CD14-positive monocyte (primary cell): ENCODE measurements around the gene SCAF8. TPM values are rescaled to one million over a fixed set of nuclear protein-coding genes. Genes with fewer than 3 reads are reported as not detected.

Experiments used
- DNase-seq, 3 donors: peaks; one replicate each; pipeline ENCODE4 v3.0.0-alpha.2; 2011 to 2022
- H2AFZ ChIP-seq: 2 replicates; pipeline ENCODE4 v1.6.0; 2012; ENCODE audit warnings: mild to moderate bottlenecking, low read depth, low read length, inconsistent platforms; ENCODE audit not compliant: insufficient read depth, poor library complexity, severe bottlenecking
- H3K27ac ChIP-seq, 2 donors: 1 replicate in 1 of 2; 2 replicates in 1 of 2; pipeline ENCODE4 v1.5.1; 2012 to 2013; ENCODE audit warnings: low read length in 2 of 2, control low read depth in 1 of 2, inconsistent platforms in 1 of 2, low read depth in 1 of 2, mild to moderate bottlenecking in 1 of 2
- H3K27me3 ChIP-seq, 2 donors: one replicate each; pipeline versions ENCODE4 v1.6.0 to v1.6.1; 2011 to 2013; ENCODE audit warnings: low read length in 2 of 2; ENCODE audit not compliant: control insufficient read depth in 2 of 2, insufficient read depth in 2 of 2
- H3K36me3 ChIP-seq, 2 donors: replicated peaks in 1 of 2; 1 replicate in 1 of 2; 2 replicates in 1 of 2; pipeline versions ENCODE4 v1.5.1 to v1.6.1; 2012 to 2013; ENCODE audit warnings: low read length in 2 of 2, control low read depth in 1 of 2, inconsistent platforms in 1 of 2, mild to moderate bottlenecking in 1 of 2; ENCODE audit not compliant: insufficient read depth in 2 of 2, control insufficient read depth in 1 of 2
- H3K4me1 ChIP-seq, 2 donors: 1 replicate in 1 of 2; 2 replicates in 1 of 2; pipeline versions ENCODE4 v1.5.1 to v1.6.1; 2012 to 2013; ENCODE audit warnings: low read length in 2 of 2, control low read depth in 1 of 2, inconsistent platforms in 1 of 2, mild to moderate bottlenecking in 1 of 2, moderate library complexity in 1 of 2; ENCODE audit not compliant: insufficient read depth in 2 of 2, control insufficient read depth in 1 of 2
- H3K4me2 ChIP-seq: replicated peaks from 2 replicates; pipeline ENCODE3; 2012; ENCODE audit warnings: low read length, moderate library complexity, mild to moderate bottlenecking; ENCODE audit not compliant: poor library complexity, severe bottlenecking; ENCODE audit errors: extremely low read depth
- H3K4me3 ChIP-seq, 3 experiments: fragments of 200-600 bp in 1 of 3; sonication (generic) in 1 of 3; replicated peaks in 1 of 3; 1 replicate in 2 of 3; 2 replicates in 1 of 3; pipeline ENCODE4 v1.5.1; 2011 to 2013; ENCODE audit warnings: low read length in 3 of 3, mild to moderate bottlenecking in 3 of 3, control low read depth in 2 of 3, low read depth in 2 of 3, inconsistent platforms in 1 of 3, moderate library complexity in 1 of 3
- H3K79me2 ChIP-seq: 2 replicates; pipeline ENCODE4 v1.6.0; 2012; ENCODE audit warnings: mild to moderate bottlenecking, control low read depth, inconsistent platforms, low read length, moderate library complexity; ENCODE audit not compliant: insufficient read depth
- H3K9ac ChIP-seq: 2 replicates; pipeline ENCODE4 v1.6.0; 2017; ENCODE audit warnings: low read length, mild to moderate bottlenecking; ENCODE audit not compliant: insufficient read depth, poor library complexity, severe bottlenecking
- H3K9me3 ChIP-seq, 2 donors: replicated peaks in 1 of 2; 1 replicate in 1 of 2; 2 replicates in 1 of 2; pipeline versions ENCODE4 v1.5.1 to v1.6.1; 2012 to 2013; ENCODE audit warnings: low read length in 2 of 2, control low read depth in 1 of 2; ENCODE audit not compliant: control insufficient read depth in 1 of 2, insufficient read depth in 1 of 2
- H4K20me1 ChIP-seq: 2 replicates; pipeline ENCODE4 v1.6.0; 2012; ENCODE audit warnings: mild to moderate bottlenecking, low read length, control low read depth, moderate library complexity; ENCODE audit not compliant: insufficient read depth
- H3K27ac Mint-ChIP-seq, 7 donors: one replicate each; pipeline ENCODE4 v1.8.0; 2020; ENCODE audit warnings: mild to moderate bottlenecking in 7 of 7, mixed read lengths in 7 of 7, moderate library complexity in 6 of 7, inconsistent platforms in 2 of 7
- H3K27me3 Mint-ChIP-seq, 3 donors: one replicate each; pipeline ENCODE4 v1.8.0; 2021 to 2022; ENCODE audit warnings: low read depth in 3 of 3, mild to moderate bottlenecking in 3 of 3, mixed read lengths in 3 of 3, moderate library complexity in 3 of 3, inconsistent platforms in 1 of 3
- H3K36me3 Mint-ChIP-seq, 2 donors: one replicate each; pipeline ENCODE4 v1.8.0; 2020; ENCODE audit warnings: mixed read lengths in 2 of 2, inconsistent platforms in 1 of 2, mild to moderate bottlenecking in 1 of 2
- H3K4me1 Mint-ChIP-seq: one replicate; pipeline ENCODE4 v1.8.0; 2020; ENCODE audit warnings: mild to moderate bottlenecking, mixed read lengths
- H3K4me3 Mint-ChIP-seq, 2 donors: one replicate each; pipeline ENCODE4 v1.8.0; 2020; ENCODE audit warnings: mild to moderate bottlenecking in 2 of 2, mixed read lengths in 2 of 2, moderate library complexity in 1 of 2
- H3K9me3 Mint-ChIP-seq, 7 donors: one replicate each; pipeline ENCODE4 v1.8.0; 2020 to 2022; ENCODE audit warnings: mixed read lengths in 7 of 7, mild to moderate bottlenecking in 6 of 7, moderate library complexity in 6 of 7, inconsistent platforms in 2 of 7
- WGBS: methylation state at CpG from one replicate; pipeline ENCODE4 v1.1.5; 2013; ENCODE audit warnings: missing lambda C conversion rate; ENCODE audit not compliant: insufficient coverage; 5-methylcytosine and 5-hydroxymethylcytosine counted together
- intact Hi-C, 2 donors: fragments of 100-400 bp; cut with micrococcal nuclease; formaldehyde crosslinking; loops; one replicate each; pipeline versions ENCODE4 v1.15.0 to v1.15.1; 2023
- polyA plus RNA-seq, 3 donors: library from polyadenylated mRNA; depleted of rRNA in 1 of 3; unstranded in 2 of 3; stranded (reverse) in 1 of 3; fragments of 300-500 nt in 2 of 3; fragments of >200 nt in 1 of 3; fragmentation: Illumina TruSeq in 2 of 3; gene quantifications; 1 replicate in 2 of 3; 2 replicates in 1 of 3; pipeline ENCODE4 v1.2.3, GENCODE V29; 2012 to 2021
- TF ChIP-seq, protein P1 (sequence below): fragments of 200-600 bp; IDR thresholded peaks from one replicate; pipeline ENCODE4 v1.8.0; 2022; ENCODE audit warnings: antibody characterized with exemption, mild to moderate bottlenecking

SCAF8 gene
- polyA plus RNA-seq, 3 donors = 2.8 to 18.5 (median 4.2) TPM

DNA sequence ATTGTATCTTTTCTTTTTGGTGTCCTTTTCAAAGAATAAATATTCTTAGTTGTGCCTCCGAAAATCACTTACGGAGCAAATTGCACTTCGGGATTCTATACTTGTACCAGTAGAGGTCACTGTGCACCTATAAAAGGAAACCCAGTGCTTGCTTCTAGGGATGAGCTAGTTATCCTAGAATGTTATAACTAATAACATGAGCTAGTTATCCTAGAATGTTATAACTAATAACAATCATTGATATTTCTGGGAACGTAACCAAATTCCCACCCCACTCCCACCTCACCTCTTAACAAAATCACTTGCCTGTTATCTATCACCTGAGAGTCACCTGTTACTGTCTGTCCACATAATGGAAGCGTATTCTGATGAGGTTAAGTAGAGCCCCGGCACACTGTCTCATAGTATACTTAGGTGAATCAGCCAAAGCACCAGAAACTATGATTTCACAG lies 135.0 kb downstream of the SCAF8 start:
- no peaks in the 10 kb centered on the region for H3K9me3 Mint-ChIP-seq
- H3K4me1 ChIP-seq = no peaks in the 10 kb centered on the region
- no peaks in the 10 kb centered on the region for H3K27me3 ChIP-seq
- no peaks in the 10 kb centered on the region for H3K27me3 Mint-ChIP-seq
- TF ChIP-seq, protein P1, sequence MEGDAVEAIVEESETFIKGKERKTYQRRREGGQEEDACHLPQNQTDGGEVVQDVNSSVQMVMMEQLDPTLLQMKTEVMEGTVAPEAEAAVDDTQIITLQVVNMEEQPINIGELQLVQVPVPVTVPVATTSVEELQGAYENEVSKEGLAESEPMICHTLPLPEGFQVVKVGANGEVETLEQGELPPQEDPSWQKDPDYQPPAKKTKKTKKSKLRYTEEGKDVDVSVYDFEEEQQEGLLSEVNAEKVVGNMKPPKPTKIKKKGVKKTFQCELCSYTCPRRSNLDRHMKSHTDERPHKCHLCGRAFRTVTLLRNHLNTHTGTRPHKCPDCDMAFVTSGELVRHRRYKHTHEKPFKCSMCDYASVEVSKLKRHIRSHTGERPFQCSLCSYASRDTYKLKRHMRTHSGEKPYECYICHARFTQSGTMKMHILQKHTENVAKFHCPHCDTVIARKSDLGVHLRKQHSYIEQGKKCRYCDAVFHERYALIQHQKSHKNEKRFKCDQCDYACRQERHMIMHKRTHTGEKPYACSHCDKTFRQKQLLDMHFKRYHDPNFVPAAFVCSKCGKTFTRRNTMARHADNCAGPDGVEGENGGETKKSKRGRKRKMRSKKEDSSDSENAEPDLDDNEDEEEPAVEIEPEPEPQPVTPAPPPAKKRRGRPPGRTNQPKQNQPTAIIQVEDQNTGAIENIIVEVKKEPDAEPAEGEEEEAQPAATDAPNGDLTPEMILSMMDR = peak; percentile 67
- H2AFZ ChIP-seq = no peak overlapping the region
- H3K36me3 ChIP-seq = peaks cover 0 to 15% of the 10 kb centered on the region in 2 donors
- WGBS = 93% methylated on average over 2 of the region's 6 CpGs
- H3K4me3 Mint-ChIP-seq = no peak overlapping the region
- no peak overlapping the region for H3K27ac Mint-ChIP-seq
- H3K36me3 Mint-ChIP-seq = peaks cover 9 to 29% of the 10 kb centered on the region in 2 donors
- H3K4me2 ChIP-seq = no peak overlapping the region
- peak in 2 of 3 donors; percentile 10 to 15 for DNase-seq
- no peak overlapping the region for H3K9ac ChIP-seq
- intact Hi-C loops = no loop called here
- no peaks in the 10 kb centered on the region for H3K4me1 Mint-ChIP-seq
- H3K79me2 ChIP-seq = no peaks in the 10 kb centered on the region
- no peak overlapping the region for H3K4me3 ChIP-seq
- peaks cover 14% of the 10 kb centered on the region for H4K20me1 ChIP-seq
- no peak overlapping the region for H3K27ac ChIP-seq
- no peaks in the 10 kb centered on the region for H3K9me3 ChIP-seq

DNA sequence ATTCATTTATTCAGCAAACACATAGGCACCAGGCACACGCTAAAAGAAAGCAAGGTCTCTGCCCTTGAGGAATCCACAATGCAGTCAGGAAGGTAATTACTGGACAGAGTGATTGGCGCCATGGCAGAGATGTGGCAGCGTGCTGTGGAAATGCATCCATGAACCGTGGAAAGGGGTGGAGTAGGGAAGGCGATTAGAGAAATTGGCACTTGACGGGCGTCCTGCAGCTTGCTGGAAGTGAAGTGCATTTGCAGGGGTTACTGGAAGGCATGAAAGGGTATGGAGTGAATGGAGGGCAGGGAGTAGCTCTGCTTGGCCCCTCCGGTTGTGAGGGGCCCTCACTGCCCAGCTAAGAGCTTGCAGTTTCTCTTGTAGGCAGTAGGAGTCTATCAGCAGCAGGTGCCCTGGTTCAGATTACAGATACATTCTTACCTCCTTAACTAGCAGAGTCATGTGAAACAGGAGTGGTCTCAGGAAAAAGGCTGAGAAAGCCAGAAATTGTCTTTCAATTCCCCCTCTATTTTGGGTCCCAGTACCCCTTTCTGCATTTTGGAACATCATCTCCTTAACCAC lies 139.4 kb downstream of the SCAF8 start:
- Histone ChIP-seq H4K20me1 (peaks cover 7% of the 10 kb centered on the region), H3K79me2 (no peaks in the 10 kb centered on the region), H3K4me3 (no peak overlapping the region), H3K9ac (no peak overlapping the region), H3K4me1 (no peaks in the 10 kb centered on the region), H3K27ac (no peak overlapping the region), H2AFZ (no peak overlapping the region), H3K4me2 (no peak overlapping the region), H3K36me3 (peaks cover 0 to 15% of the 10 kb centered on the region in 2 donors), H3K27me3 (no peaks in the 10 kb centered on the region), H3K9me3 (no peaks in the 10 kb centered on the region)
- peaks cover 4 to 17% of the 10 kb centered on the region in 2 donors for H3K36me3 Mint-ChIP-seq
- no peaks in the 10 kb centered on the region for H3K27me3 Mint-ChIP-seq
- no peak for DNase-seq
- 99% methylated on average over 7 of the region's 8 CpGs for WGBS
- H3K27ac Mint-ChIP-seq = no peak overlapping the region
- H3K9me3 Mint-ChIP-seq = no peaks in the 10 kb centered on the region
- intact Hi-C loops = no loop called here
- TF ChIP-seq, protein P1 = no peak
- no peaks in the 10 kb centered on the region for H3K4me1 Mint-ChIP-seq
- H3K4me3 Mint-ChIP-seq = no peak overlapping the region
